Endodermal cell (in vitro differentiated cells): ENCODE measurements around the gene PTMA. TPM values are rescaled to one million over a fixed set of nuclear protein-coding genes. Genes with fewer than 3 reads are reported as not detected.
A peak's percentile ranks its signal among the peaks of the same experiment; 100 is the strongest.

Experiments used
- DNase-seq: peaks from one replicate; pipeline ENCODE4 v3.0.0-alpha.2; 2017
- H3K27ac ChIP-seq: 2 replicates; pipeline ENCODE4 v1.5.1; 2013; ENCODE audit warnings: mild to moderate bottlenecking, low read depth, low read length, moderate library complexity
- H3K27me3 ChIP-seq: 2 replicates; pipeline ENCODE4 v1.6.1; 2013; ENCODE audit warnings: mild to moderate bottlenecking, low read length, moderate library complexity; ENCODE audit not compliant: insufficient read depth, control insufficient read depth, poor library complexity, severe bottlenecking
- H3K36me3 ChIP-seq: 2 replicates; pipeline ENCODE4 v1.7.0; 2013; ENCODE audit warnings: mild to moderate bottlenecking, low read length, moderate library complexity; ENCODE audit not compliant: control insufficient read depth, insufficient read depth
- H3K4me1 ChIP-seq: one replicate; pipeline ENCODE4 v1.7.0; 2013; ENCODE audit warnings: low read length; ENCODE audit not compliant: control insufficient read depth, insufficient read depth
- H3K4me3 ChIP-seq: 2 replicates; pipeline ENCODE4 v1.5.1; 2013; ENCODE audit warnings: mild to moderate bottlenecking, low read length, moderate library complexity
- H3K9ac ChIP-seq: 2 replicates; pipeline ENCODE4 v1.6.1; 2013; ENCODE audit warnings: mild to moderate bottlenecking, low read length, moderate library complexity; ENCODE audit not compliant: poor library complexity, severe bottlenecking; ENCODE audit errors: extremely low read depth
- H3K9me3 ChIP-seq: 2 replicates; pipeline ENCODE4 v1.6.1; 2013; ENCODE audit warnings: mild to moderate bottlenecking, low read length, moderate library complexity; ENCODE audit not compliant: control insufficient read depth
- H3K27ac Mint-ChIP-seq: 2 replicates; pipeline ENCODE4 v1.8.0; 2020; ENCODE audit warnings: mixed read lengths
- H3K27me3 Mint-ChIP-seq: 2 replicates; pipeline ENCODE4 v1.8.0; 2021; ENCODE audit warnings: mild to moderate bottlenecking, mixed read lengths; ENCODE audit not compliant: insufficient read depth
- H3K36me3 Mint-ChIP-seq: 2 replicates; pipeline ENCODE4 v1.8.0; 2020; ENCODE audit warnings: low read depth, mixed read lengths
- H3K4me1 Mint-ChIP-seq: 2 replicates; pipeline ENCODE4 v1.8.0; 2020; ENCODE audit warnings: mixed read lengths
- H3K4me3 Mint-ChIP-seq: 2 replicates; pipeline ENCODE4 v1.8.0; 2020; ENCODE audit warnings: mild to moderate bottlenecking, moderate library complexity, mixed read lengths
- H3K9me3 Mint-ChIP-seq: 2 replicates; pipeline ENCODE4 v1.8.0; 2020; ENCODE audit warnings: mild to moderate bottlenecking, mixed read lengths
- CTCF ChIP-seq: fragments of 200-600 bp; sonication (generic); conservative IDR thresholded peaks from 2 replicates; pipeline ENCODE4 v1.5.0; 2021; ENCODE audit warnings: antibody characterized with exemption, mild to moderate bottlenecking
- WGBS, 2 experiments: methylation state at CpG; one replicate each; pipeline versions ENCODE4 v1.1.5 to v1.1.7; 2013; ENCODE audit warnings: missing lambda C conversion rate in 2 of 2, mixed read lengths in 1 of 2; ENCODE audit not compliant: insufficient coverage in 1 of 2, insufficient read length in 1 of 2; 5-methylcytosine and 5-hydroxymethylcytosine counted together
- total RNA-seq, 2 donors: library from RNA; stranded (reverse); fragmentation: NEBNext Ultra II Directional in 1 of 2; extraction: Animal tissue kit (Norgen Biotek cat#: 25700) in 1 of 2; gene quantifications; 2 replicates in 1 of 2; 3 replicates in 1 of 2; pipeline ENCODE4 v1.2.1, GENCODE V29; 2021

The PTMA gene
- total RNA-seq, 2 donors from 2014 or later, result 1,233 to 1,450 TPM

DNA sequence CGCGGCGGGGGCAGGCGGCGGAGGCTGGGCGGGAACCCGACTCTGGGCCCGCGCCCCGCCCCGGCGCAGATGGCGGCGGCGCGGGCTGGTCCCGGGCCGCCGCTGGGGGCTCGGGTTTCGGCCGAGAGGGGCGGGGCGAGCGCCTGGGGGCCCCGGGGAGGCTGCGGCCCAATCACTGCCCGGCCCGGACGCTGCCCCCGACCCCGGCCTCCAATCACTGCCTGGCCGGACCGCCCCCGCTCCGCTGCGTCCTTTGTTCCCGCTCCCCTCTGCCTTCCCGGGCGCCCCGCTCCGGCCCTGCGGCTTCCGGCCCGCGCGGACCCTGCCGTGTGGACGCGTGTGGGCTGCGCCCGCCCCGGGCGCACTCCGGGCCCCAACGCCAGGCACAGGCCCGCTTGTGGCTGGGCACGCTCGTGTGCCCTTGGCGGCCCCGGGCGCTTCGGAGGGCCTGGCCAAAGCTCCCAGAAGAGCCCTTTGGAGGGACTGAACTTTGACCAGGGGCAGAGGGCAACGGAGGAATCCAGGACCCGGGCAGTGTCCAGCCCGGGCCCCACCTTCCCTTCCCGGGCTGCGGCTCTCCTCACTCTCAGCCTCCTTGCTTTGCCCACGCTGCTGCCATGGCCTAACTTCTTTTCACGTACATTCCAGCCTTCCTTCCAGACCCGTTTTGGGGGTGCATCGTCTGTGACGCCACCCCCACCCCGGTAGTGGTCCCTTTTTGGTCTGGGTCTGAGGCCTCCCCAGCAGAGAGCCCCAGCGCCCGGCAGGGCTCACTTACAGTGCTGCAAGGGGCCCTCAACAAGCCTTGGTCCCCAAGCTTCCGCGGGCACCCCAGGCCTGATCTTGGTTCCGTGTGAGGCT, 27.1 kb upstream of the PTMA start:
- DNase-seq, result peak; percentile 95
- Histone ChIP-seq H3K9me3 (no peaks in the 10 kb centered on the region), H3K27ac (peak overlapping the region; percentile 98), H3K36me3 (no peaks in the 10 kb centered on the region), H3K27me3 (no peaks in the 10 kb centered on the region), H3K4me3 (peak overlapping the region; percentile 79), H3K9ac (peak overlapping the region; percentile 85), H3K4me1 (peaks cover 3% of the 10 kb centered on the region)
- 5 to 20% methylated on average over 29 to 79 of the region's 79 CpGs for WGBS, 2 experiments
- TF ChIP-seq CTCF, result no peak
- Mint-ChIP-seq H3K27me3 (no peaks in the 10 kb centered on the region), H3K4me1 (peaks cover 23% of the 10 kb centered on the region), H3K9me3 (no peaks in the 10 kb centered on the region), H3K4me3 (peak overlapping the region; percentile 70), H3K27ac (peak overlapping the region; percentile 96), H3K36me3 (no peaks in the 10 kb centered on the region)

DNA sequence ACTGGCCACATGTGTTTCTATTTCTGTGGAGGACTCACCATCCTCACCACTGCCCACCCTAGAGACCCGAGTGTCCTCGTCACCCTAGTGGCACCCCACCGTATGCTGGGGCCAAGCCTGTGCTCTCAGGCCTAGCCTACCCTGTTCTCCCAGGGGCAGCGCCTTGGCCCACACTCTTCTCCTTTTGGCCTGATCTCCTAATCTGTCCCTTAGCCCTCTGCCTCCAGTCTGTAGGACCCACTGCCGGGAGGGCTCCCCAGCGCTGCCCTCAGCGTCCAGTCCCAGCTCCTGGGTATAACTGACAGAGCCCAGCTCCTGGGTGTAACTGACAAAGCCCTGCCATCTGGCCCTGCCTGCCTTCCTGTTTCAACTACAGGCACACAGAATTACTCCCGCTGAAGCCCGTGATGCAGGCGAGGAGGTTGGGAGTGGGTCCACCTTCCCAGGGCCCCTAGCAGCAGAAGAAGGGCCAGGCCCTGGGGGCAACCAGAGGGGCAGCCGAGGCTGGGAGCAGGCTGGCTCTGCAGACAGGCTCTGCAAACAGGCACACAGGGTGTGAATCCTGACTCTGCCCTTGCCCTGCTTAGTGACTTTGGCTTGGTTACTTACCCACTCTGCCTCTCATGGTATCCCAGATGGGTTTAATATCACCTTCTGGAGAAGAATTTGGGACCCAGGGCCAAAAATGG, 25.6 kb upstream of the PTMA start:
- Mint-ChIP-seq H3K27me3 (no peaks in the 10 kb centered on the region), H3K4me3 (peak overlapping the region; percentile 70), H3K4me1 (peaks cover 28% of the 10 kb centered on the region), H3K9me3 (no peaks in the 10 kb centered on the region), H3K36me3 (no peaks in the 10 kb centered on the region), H3K27ac (peak overlapping the region; percentile 96)
- H3K27me3 ChIP-seq, result no peaks in the 10 kb centered on the region
- H3K27ac ChIP-seq, result peak overlapping the region; percentile 63
- TF ChIP-seq CTCF, result no peak
- WGBS, 2 experiments, result 94 to 98% methylated on average over 9 to 11 of the region's 11 CpGs
- DNase-seq, result peak; percentile 71
- no peaks in the 10 kb centered on the region for H3K36me3 ChIP-seq
- no peaks in the 10 kb centered on the region for H3K9me3 ChIP-seq
- H3K4me1 ChIP-seq, result peaks cover 5% of the 10 kb centered on the region
- H3K9ac ChIP-seq, result no peak overlapping the region
- H3K4me3 ChIP-seq, result no peak overlapping the region

DNA sequence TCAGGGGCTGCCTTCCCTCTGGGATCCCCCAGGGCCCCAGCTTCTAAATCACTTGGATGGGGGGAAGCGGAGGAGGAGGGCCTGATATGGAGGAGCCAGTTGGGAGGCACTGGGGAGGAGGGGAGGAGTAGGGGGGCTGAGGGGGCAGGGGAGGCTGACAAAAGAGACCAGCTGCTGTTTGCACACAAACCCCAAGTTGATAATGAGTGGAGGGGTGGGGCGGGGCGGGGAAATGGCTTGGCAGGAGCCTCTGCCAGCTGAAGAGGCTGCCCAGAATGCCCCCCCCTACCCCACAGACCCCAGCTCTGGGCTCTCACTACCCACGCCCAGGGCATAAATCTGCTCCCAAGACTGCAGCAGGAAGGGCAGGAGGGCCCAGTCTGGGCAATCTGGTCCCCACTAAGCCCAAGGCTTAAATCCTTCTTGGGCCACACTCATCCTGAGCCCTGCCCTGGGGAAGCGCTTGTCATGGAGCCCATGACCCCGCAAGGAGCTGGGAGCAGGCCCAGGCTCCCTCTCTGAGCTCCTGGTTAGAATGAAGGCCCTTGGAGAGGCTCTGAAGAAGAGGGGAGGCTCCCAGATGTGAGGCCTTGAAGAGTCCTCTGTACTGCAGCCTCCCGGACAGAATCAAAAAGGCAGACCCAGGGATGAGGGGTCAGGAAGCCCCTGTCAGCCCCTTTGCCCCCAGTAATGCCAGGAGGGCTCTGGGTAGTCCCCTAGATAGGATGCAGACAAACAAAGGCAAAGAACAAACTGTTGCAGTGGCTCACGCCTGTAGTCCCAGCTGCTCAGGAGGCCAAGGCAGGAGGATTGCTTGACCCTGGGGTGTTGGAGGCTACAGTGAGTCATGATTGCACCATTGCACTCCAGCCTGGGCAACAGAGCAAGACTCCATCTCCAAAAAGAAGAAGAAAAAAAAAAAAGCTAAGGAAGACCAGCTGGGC, 24.8 kb upstream of the PTMA start:
- TF ChIP-seq CTCF, result no peak
- no peak overlapping the region for H3K4me3 Mint-ChIP-seq
- no peak overlapping the region for H3K9ac ChIP-seq
- no peak for DNase-seq
- no peak overlapping the region for H3K4me3 ChIP-seq
- no peaks in the 10 kb centered on the region for H3K36me3 Mint-ChIP-seq
- no peaks in the 10 kb centered on the region for H3K9me3 Mint-ChIP-seq
- no peaks in the 10 kb centered on the region for H3K27me3 ChIP-seq
- H3K9me3 ChIP-seq, result no peaks in the 10 kb centered on the region
- peaks cover 26% of the 10 kb centered on the region for H3K4me1 Mint-ChIP-seq
- 91 to 100% methylated on average over 3 to 8 of the region's 8 CpGs for WGBS, 2 experiments
- peaks cover 7% of the 10 kb centered on the region for H3K4me1 ChIP-seq
- H3K27me3 Mint-ChIP-seq, result no peaks in the 10 kb centered on the region
- no peak overlapping the region for H3K27ac Mint-ChIP-seq
- H3K27ac ChIP-seq, result peak overlapping the region; percentile 63
- H3K36me3 ChIP-seq, result no peaks in the 10 kb centered on the region
